Inferior parietal cortex (tissue), 1 donor: Measurements from ENCODE around the gene CCNI2.
A peak's percentile ranks its signal among the peaks of the same experiment; 100 is the strongest.

Source experiments
- DNase-seq: peaks from one replicate; pipeline ENCODE4 v3.0.0-alpha.2; 2016; ENCODE audit errors: extremely low spot score

Gene CCNI2

GRCh38 chr5:132746954-132747615 is at the start of gene CCNI2:
Gene CCNI2, plus strand, starts transcription at chr5:132747426. Its CDS starts 70 bp downstream, at chr5:132747496.
- DNase-seq = peak; percentile 52

- DNase-seq = no peak
Measured at GRCh38 chr5:132704875-132705274, 42.4 kb upstream of the CCNI2 start.

- DNase-seq = no peak
Measured at GRCh38 chr5:132708645-132709044, 38.6 kb upstream of the CCNI2 start.

- DNase-seq = peak; percentile 30
Measured at GRCh38 chr5:132714456-132715307, 32.5 kb upstream of the CCNI2 start.

- DNase-seq = no peak
Measured at GRCh38 chr5:132718544-132719312, 28.5 kb upstream of the CCNI2 start.

GRCh38 chr5:132725745-132726144 is 21.5 kb upstream of the CCNI2 start:
- no peak for DNase-seq

GRCh38 chr5:132729896-132730295 is 17.3 kb upstream of the CCNI2 start:
- no peak for DNase-seq

GRCh38 chr5:132733499-132734148 is 13.6 kb upstream of the CCNI2 start:
- DNase-seq = no peak

- DNase-seq = no peak
Measured at GRCh38 chr5:132734687-132735086, 12.5 kb upstream of the CCNI2 start.

GRCh38 chr5:132736853-132737833 is 10.1 kb upstream of the CCNI2 start, which contains the start of gene KIF3A:
Gene KIF3A, minus strand, starts transcription at chr5:132737546. Its CDS starts 127 bp downstream, at chr5:132737419.
- peak; percentile 99 for DNase-seq

- DNase-seq = no peak
Measured at GRCh38 chr5:132737982-132738681, 9.1 kb upstream of the CCNI2 start.

- no peak for DNase-seq
Measured at GRCh38 chr5:132739232-132739631, 8.0 kb upstream of the CCNI2 start.

GRCh38 chr5:132742158-132742557 is 5.1 kb upstream of the CCNI2 start:
- DNase-seq = no peak

GRCh38 chr5:132742626-132743025 is 4.6 kb upstream of the CCNI2 start:
- DNase-seq = no peak

- DNase-seq = no peak
Measured at GRCh38 chr5:132744659-132745058, 2.6 kb upstream of the CCNI2 start.

- DNase-seq = no peak
Measured at GRCh38 chr5:132746592-132746953, 653 bp upstream of the CCNI2 start.

- no peak for DNase-seq
Measured at GRCh38 chr5:132747616-132748440, 602 bp downstream of the CCNI2 start.

GRCh38 chr5:132748522-132749000 is 1.3 kb downstream of the CCNI2 start:
- DNase-seq = no peak

GRCh38 chr5:132749506-132749905 is 2.3 kb downstream of the CCNI2 start:
- DNase-seq = no peak
